Measurements from ENCODE around the gene TMEM132D. TPM values are rescaled to one million over a fixed set of nuclear protein-coding genes. Genes with fewer than 3 reads are reported as not detected.

TMEM132D gene
- polyA plus RNA-seq, 1 experiment = not detected

DNA sequence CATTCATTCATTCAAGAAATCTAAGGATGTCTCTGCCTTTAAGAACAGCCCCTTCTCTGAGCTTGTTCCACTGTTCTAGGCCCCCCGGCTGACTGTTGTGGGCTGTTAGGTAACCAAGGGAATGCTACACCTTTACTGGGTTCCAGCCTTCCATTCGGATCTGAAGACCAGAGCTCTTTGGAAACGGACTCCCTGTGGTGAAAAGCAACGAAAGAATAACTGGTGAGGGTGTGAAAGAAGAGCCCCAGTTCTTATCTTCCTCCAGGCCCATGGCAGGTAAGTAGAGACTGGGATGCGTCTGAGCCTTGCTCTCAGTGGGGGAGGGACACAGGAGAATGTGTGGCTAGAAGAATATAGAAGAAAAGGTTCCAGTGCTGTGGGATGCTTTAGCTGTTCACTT lies 207.4 kb downstream of the TMEM132D start:
- CTCF ChIA-PET = no interaction called here
- TF ChIP-seq, protein P1, sequence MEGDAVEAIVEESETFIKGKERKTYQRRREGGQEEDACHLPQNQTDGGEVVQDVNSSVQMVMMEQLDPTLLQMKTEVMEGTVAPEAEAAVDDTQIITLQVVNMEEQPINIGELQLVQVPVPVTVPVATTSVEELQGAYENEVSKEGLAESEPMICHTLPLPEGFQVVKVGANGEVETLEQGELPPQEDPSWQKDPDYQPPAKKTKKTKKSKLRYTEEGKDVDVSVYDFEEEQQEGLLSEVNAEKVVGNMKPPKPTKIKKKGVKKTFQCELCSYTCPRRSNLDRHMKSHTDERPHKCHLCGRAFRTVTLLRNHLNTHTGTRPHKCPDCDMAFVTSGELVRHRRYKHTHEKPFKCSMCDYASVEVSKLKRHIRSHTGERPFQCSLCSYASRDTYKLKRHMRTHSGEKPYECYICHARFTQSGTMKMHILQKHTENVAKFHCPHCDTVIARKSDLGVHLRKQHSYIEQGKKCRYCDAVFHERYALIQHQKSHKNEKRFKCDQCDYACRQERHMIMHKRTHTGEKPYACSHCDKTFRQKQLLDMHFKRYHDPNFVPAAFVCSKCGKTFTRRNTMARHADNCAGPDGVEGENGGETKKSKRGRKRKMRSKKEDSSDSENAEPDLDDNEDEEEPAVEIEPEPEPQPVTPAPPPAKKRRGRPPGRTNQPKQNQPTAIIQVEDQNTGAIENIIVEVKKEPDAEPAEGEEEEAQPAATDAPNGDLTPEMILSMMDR (IDR thresholded peaks at IDR 0.05; ENCODE audit: low read depth, low read length) = no peak
- POLR2A ChIA-PET = no interaction called here
- no peak overlapping the region for H3K27ac ChIP-seq (ENCODE audit: low read depth, low read length)
- H3K27me3 ChIP-seq (ENCODE audit: control insufficient read depth, insufficient read depth, low read length) = no peaks in the 10 kb centered on the region
- no peak for DNase-seq (ENCODE audit: low read depth, low spot score)
- H3K4me3 ChIP-seq (ENCODE audit: low read depth, low read length) = no peak overlapping the region
- peaks cover 26% of the 10 kb centered on the region for H3K9me3 ChIP-seq (ENCODE audit: control insufficient read depth, insufficient read depth, low read length)

DNA sequence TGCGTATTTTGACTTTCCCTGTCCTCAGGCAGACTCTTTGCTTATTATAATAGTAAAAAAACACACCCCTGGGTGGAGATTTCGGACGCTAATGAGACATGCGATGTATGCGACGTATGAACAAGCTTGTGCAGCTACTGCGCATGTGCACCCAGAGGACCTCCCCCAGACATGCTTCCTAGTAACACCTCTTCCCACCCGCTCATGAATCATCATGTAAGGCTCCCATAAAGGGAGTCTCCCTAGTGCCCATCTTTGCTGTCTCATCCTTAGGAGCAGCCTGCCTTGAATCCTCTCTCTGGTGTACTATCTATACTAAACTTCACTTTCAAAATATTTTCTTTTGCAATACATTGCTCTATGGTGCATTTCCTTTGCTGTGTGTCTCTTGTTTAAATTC lies 210.1 kb downstream of the TMEM132D start:
- ChIA-PET POLR2A (no interaction called here), CTCF (no interaction called here)
- TF ChIP-seq, protein P1 (IDR thresholded peaks at IDR 0.05; ENCODE audit: low read depth, low read length) = no peak
- peaks cover 11% of the 10 kb centered on the region for H3K9me3 ChIP-seq (ENCODE audit: control insufficient read depth, insufficient read depth, low read length)
- no peak for DNase-seq (ENCODE audit: low read depth, low spot score)
- H3K4me3 ChIP-seq (ENCODE audit: low read depth, low read length) = no peak overlapping the region
- no peaks in the 10 kb centered on the region for H3K27me3 ChIP-seq (ENCODE audit: control insufficient read depth, insufficient read depth, low read length)
- H3K27ac ChIP-seq (ENCODE audit: low read depth, low read length) = no peak overlapping the region

DNA sequence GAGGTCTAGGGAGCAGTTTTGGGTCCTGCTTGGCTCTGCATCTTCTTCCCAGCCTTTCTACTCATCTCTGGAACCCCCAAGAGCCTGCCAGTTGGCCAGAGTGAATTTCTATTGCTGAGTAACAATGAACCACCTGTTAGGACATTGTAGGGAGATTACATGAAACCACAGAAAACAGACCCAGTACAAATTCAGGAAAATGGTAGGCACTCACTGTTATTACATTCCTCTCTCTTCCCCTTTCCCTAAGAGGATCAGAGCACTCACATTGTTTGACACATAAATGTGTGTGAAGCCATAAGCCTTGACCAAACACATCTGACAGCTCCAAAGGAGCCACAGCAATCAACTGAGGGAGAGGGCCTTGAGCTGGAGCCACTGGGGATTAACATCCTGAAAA lies 216.1 kb downstream of the TMEM132D start:
- no peak overlapping the region for H3K4me3 ChIP-seq (ENCODE audit: low read depth, low read length)
- no peaks in the 10 kb centered on the region for H3K27me3 ChIP-seq (ENCODE audit: control insufficient read depth, insufficient read depth, low read length)
- TF ChIP-seq, protein P1 (IDR thresholded peaks at IDR 0.05; ENCODE audit: low read depth, low read length) = no peak
- peaks cover 17% of the 10 kb centered on the region for H3K9me3 ChIP-seq (ENCODE audit: control insufficient read depth, insufficient read depth, low read length)
- DNase-seq (ENCODE audit: low read depth, low spot score) = no peak
- CTCF ChIA-PET = no interaction called here
- POLR2A ChIA-PET = no interaction called here
- no peak overlapping the region for H3K27ac ChIP-seq (ENCODE audit: low read depth, low read length)

DNA sequence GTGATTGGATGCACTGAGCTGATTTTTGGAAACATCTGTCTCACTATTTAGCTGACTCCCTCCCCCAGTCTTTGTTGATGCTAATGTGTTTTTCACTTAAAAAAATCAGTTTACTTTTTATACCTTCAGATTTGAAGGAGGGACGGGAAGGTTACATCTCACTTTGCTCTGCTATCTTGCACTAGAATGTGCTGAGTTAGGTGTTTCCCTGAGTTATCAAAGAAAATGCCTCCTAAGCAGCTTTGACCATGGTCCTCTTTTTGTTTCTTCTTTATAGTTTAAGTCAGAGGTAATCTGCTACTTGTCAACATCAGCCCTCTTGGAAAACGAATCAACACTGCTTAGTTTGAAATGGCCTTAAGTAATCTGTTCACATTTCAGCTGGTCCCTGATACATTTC lies 222.0 kb downstream of the TMEM132D start:
- CTCF ChIA-PET = no interaction called here
- no peak overlapping the region for H3K27ac ChIP-seq (ENCODE audit: low read depth, low read length)
- no peak for DNase-seq (ENCODE audit: low read depth, low spot score)
- H3K9me3 ChIP-seq (ENCODE audit: control insufficient read depth, insufficient read depth, low read length) = peaks cover 23% of the 10 kb centered on the region
- TF ChIP-seq, protein P1 (IDR thresholded peaks at IDR 0.05; ENCODE audit: low read depth, low read length) = no peak
- no peaks in the 10 kb centered on the region for H3K27me3 ChIP-seq (ENCODE audit: control insufficient read depth, insufficient read depth, low read length)
- POLR2A ChIA-PET = no interaction called here
- H3K4me3 ChIP-seq (ENCODE audit: low read depth, low read length) = no peak overlapping the region

DNA sequence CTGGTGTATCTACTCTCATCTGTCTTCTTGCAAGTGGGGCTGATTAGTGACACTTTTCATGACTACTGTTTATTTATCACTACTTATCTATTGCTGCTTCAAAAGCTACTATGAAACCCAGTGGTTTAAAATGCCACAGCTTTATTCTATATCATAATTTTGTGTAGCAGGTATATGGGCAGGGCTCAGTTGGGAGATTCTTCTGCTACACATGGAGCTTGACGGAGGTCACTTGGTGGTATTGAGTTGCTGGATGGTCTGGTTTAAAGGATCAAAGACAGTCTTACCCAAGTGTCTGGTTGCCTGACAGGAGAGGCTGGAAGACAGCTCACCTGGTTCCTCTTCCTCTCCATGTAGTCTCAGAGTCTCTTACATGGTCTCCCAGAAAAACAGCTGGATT lies 222.7 kb downstream of the TMEM132D start:
- ChIA-PET CTCF (no interaction called here), POLR2A (no interaction called here)
- Histone ChIP-seq H3K9me3 (ENCODE audit: control insufficient read depth, insufficient read depth, low read length) (peaks cover 23% of the 10 kb centered on the region), H3K4me3 (ENCODE audit: low read depth, low read length) (no peak overlapping the region), H3K27me3 (ENCODE audit: control insufficient read depth, insufficient read depth, low read length) (no peaks in the 10 kb centered on the region), H3K27ac (ENCODE audit: low read depth, low read length) (no peak overlapping the region)
- no peak for DNase-seq (ENCODE audit: low read depth, low spot score)
- TF ChIP-seq, protein P1 (IDR thresholded peaks at IDR 0.05; ENCODE audit: low read depth, low read length) = no peak

Data from AG04450 (cell line).